ENCODE results near the gene CLCNKB.
"Not testable (repeated sequence)": the region's sequence is repeated elsewhere in the genome, so short reads cannot be mapped to it uniquely, and the experiment has no call there.

Gene CLCNKB

DNA sequence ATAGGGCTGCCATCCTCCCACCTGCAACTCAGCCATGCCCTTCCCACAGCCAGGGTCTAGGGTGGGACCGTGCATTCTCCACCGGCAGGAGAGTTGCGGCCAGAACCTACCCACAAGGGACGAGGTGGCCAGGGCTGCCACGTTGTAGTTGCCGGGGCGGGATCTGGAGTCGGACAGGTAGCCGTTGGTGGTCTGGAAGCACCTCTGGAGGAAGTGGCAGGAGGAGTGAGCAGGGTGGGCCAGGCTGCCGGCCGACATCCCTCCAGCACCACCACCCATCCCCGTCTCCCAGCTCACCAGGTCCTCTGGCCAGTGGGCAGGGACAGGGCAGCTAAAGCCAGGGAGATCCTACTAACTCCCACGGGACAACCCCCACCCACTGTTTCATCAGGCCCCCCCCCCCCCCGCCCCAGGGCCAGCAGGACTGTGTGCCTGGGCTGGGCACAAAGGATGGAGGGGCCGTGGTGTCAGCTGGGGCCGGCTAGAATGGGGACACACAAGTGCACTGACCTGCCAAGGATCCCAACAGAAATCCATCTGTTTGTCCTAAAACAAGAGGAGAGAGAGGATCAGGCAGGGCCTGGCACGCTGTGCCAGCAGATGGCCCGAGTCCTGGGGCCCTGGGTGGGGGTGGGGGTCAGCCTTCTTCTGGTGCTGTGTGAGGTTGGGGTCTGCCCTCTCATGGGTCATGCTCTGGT lies 18.6 kb downstream of the CLCNKB start:
- DNase-seq = not testable (repeated sequence)

DNA sequence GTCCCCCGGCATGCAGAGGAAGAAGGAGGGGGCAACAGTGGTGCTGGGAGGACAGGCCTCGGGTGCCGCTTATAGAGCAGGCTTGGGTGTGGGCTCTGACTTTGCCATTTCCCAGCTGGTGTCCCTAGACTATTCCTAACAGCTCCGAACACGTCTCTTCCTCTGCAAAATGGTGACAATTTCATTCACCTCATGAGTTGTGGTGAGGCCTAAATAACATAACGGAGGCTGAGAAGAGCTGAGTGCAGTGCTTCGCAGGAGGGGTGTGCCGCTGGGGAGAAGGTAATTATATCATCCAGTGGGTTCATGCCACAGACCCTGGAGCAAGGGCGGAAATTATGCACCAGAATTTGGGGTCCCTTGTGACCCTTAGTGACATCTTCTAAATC lies 19.1 kb downstream of the CLCNKB start:
- DNase-seq = not testable (repeated sequence)

DNA sequence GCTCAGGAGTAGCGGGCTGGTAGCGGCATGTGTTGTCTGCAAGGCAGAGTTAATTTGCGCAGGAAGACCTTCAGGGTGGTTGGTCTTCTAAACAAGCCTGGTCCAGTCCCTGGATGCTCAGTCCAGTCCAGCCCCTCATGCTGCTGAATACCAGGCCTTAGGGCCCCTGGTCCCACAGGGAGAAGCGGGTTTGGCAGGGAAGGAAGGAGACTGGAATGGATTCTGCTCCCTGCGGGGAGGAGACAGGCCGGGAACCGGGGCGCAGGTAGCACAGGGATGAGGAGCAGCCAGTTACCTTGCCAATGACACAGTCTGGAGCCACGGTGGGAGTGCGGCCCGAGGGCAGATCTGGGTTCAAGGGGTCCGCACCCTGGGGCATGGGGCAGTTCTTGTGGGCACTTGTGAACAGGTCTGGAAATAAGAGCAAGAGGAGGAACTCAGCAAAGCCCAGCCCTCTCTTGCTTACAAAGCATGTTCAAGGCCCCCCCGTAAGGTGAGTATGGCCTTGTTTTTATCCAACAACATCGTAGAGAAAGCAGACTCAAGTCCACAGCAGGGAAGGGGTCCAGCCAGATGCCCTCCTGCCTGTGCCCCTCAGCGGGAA lies 19.7 kb downstream of the CLCNKB start:
- no peak for DNase-seq

DNA sequence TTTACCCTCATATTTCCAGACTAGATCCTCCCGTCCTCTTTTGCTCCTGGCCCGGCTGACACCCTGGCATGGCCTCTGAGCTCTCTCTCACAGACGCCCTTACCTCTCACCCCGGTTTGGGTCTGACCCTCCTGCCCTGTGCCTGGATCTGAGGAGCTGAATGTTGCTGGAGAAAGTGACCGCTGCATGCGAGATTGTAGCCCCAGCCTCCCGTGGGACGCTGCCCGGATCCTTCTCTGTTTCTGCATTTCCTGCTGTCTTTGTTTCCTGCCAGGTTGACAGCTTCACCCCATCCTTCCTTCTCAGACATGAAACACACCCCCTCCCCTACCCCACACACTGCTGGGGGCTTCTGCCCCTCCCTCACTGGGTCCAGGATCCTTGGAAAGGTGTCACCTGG lies 20.3 kb downstream of the CLCNKB start:
- no peak for DNase-seq

DNA sequence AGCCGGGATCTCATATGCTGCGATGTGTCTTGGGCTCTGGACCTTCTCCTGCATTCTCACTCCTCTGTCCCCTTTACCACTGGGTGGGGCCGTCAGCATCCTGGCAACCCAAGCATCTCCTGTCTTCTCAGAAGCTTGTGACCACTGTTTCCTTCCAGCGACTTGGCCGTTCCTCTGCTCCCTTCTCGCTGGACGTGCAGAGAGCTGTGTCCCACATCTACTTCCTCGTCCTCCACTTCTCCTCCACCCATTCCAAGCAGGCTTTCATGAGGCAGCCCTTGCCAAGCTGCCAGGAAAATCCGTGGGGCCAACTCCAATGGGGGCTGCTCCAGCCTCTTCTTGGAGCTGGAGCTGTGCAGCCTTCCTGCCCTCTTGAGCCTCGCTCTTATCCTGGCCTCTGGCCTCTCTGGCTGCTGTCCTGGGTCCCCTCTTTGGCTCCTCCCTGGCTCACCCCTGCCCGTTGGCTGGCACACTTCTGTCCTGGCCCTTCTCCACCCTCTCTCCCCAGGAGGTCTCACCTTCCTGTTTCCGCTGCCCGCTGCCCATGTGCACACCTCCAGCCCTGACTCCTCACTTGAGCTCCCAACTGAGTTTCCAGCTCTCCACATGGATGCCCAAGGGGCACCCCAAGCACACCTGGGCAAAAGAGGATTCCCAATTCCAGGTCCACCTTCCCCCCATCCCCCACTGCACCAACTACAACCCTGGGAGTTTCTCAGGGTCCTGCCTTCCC lies 21.1 kb downstream of the CLCNKB start:
- DNase-seq = no peak

DNA sequence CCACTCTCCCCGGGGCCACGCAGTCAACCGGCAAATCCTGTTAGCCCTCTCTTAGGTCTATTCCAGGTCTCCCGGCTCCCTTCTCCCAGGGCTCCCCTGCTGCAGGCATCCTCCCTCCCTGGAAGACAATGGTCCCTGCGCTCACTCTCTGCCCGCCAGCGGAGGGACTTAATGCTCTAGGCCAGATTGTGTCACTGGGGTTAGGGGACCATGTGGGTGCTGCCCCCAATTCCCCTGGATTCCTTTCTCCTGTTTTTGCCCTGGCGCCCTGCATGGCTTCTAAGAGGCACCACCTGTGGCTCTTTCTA lies 21.6 kb downstream of the CLCNKB start:
- no peak for DNase-seq

DNA sequence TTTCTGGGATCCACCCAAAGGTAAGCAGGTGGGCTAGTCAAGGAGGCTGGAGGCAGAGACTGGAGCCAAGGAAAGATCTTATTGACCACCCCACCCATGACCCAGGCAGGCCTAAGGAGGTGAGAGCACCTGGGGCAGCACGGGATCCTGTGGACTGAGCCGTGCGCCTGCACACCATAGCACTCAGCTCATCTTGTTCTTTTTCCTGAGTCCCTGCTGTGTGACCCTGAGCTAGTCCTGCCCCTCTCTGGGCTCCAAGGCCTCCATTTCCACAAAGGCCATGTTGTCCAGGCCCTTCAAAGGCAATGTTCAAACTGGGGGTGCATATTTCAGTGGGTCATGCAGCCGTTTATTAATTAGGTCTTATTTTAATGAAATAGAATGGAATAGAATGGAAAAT lies 22.7 kb downstream of the CLCNKB start:
- DNase-seq = no peak

DNA sequence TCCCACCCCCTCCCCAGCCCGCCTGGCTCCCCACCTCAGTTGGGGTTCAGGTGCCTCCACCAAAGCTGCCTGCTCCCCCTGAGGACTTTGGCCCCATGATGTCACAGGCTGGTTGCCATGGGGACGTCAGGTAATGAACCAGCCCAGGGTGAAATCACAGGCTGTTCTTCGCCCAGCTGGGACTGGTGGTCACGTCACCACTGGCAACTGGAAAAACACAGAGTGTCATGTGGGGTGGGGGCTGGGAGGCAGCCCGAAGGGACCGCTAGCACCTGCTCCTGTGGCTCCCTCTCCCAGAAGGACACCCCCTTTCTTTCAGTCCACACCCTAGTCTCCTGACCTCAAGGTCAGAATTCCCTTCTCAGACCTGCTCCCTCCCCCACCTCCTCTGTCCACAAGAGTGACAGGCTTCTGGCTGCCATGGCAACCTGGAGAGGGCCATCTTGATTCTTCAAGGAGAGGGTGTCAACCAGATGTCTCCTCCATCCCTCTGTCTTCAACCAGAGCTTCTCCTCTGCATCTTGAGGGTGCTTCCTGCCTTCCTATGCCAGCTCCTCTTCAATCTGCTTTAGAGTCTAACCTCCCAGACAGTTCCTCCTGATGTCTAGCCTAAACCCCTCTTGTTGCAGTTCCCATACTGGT lies 23.7 kb downstream of the CLCNKB start:
- DNase-seq = no peak

DNA sequence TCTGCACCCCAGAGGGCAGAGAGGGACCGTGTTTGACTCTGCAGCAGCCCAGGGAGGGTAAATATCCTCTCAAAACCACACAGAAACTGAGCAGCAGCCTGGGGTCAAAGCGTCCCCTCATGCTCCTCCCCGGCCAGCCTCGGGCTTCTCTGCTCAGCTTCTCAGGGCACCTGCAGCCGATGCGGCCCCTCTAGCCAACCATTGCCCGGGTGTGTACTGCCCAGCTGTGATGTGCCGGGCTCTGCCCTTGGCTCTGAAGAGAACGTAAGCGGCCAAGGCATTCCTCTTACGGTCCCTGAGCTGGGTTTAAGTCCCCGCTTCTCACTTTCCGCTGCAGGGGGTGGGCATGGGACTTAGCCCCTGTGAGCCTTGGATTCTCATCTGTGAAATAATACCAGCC lies 24.4 kb downstream of the CLCNKB start:
- no peak for DNase-seq

DNA sequence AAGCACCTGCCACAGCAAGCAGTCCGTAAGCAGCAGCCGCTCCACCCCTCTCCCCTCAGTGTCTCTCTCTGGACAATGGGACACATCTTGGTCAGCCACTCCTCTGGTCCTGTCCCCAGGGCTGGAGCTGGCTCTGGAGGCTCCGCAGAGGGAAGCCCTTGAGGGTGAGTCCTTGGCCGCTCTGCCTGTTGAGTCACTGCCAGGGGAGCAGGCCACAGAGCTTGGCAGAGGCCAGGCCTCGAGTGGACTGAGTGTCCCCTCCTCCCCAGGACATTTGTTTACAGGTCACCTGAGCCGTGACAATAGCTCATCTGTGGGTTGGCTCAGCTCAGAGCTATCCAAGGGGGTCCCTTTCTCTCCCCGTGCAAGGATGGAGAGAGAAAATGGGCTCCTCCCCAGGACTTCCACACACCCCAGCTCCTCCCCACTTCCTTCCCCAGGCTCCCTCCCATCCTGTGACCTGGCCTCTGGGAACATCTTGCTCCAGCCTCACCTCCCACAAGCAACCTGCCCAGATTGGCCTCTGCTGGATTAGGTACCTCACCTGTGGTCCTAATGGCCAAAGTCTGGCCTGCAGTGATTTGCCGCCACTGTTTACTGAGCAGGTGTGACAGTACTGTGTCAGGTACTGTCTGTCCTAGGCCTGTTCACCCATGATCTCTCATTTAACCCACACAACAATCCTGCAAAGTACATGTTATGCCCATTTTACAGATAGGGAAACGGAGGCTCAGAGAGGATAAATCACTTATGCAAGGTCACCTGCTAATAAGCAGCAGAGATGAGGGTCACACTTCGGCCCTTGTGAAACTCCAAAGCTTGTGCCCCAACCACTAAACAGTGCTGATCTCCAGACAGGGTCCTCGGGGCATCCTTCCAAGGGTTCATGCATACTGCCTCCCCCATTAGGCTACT lies 25.0 kb downstream of the CLCNKB start:
- DNase-seq = no peak

DNA sequence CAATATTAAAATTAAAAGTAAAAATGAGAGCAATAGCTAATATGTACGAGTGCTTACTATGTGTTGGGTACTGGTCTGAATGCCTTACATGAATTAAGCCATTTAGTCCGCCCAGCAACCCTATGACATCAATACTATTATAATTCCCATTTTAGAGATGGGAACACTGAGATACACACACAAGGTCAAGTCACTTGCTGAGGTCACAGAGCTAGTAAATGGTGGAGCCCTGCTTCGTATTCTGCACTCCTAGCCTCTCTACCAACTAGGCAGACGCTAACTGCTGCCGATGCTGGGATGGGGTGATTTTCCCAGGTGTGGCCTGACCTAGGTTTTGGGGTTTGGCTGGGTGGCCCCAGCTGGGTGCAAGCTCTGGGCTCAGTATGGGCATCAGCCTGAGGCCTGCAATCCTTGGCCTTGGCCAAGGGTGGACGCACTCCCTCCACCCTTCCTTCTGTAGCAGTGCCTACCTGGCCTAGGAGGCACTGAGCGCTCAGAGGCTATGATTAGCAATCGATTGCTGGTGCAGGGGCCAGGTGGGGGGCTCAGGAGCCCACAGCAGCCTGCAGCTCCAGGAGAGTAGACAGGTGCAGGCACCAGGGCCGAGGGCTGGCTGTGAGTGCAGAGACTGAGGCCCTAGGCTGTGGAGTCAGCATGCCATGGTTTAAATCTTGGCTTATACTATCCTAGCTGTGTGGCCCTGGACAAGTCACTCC lies 27.2 kb downstream of the CLCNKB start:
- DNase-seq = no peak

DNA sequence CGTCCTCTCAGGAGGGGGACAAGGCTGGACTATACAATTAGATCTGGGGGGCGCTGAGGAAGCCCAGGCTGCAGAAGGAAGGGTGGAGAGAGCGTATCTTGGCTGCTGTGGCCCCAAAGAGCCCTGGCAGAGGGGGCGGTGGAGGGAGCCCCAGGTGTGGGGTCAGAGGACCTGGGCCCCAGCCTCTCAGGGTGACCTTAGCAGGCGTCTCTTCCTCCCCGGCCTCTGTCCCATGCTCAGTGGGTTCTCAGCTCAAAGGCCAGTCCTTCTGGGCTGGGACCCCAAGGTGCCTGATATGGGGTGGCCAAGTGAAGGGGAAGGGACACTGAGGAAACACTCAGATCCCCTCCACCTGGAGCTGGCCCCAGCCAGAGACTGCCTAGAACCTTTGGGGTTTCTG lies 28.0 kb downstream of the CLCNKB start:
- DNase-seq = no peak

DNA sequence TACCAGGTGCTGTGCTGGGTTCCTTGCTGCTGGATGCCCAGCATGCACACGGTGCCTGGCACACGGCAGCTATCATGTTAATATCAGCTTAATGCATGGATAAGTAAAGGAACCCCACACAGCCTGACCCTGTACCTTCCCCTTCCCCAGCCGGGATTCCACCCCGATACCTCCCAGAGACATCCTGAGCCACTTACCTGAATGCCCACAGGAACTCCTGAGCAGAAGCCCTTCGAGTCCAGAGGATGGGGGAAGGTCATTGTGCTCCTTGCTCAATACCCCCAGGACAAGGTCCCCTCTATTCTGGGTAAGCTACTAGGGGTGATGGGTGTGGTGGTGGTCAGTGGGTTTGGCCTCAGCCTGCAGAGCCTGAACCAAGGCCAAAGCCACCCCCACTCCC lies 28.5 kb downstream of the CLCNKB start:
- DNase-seq = no peak

DNA sequence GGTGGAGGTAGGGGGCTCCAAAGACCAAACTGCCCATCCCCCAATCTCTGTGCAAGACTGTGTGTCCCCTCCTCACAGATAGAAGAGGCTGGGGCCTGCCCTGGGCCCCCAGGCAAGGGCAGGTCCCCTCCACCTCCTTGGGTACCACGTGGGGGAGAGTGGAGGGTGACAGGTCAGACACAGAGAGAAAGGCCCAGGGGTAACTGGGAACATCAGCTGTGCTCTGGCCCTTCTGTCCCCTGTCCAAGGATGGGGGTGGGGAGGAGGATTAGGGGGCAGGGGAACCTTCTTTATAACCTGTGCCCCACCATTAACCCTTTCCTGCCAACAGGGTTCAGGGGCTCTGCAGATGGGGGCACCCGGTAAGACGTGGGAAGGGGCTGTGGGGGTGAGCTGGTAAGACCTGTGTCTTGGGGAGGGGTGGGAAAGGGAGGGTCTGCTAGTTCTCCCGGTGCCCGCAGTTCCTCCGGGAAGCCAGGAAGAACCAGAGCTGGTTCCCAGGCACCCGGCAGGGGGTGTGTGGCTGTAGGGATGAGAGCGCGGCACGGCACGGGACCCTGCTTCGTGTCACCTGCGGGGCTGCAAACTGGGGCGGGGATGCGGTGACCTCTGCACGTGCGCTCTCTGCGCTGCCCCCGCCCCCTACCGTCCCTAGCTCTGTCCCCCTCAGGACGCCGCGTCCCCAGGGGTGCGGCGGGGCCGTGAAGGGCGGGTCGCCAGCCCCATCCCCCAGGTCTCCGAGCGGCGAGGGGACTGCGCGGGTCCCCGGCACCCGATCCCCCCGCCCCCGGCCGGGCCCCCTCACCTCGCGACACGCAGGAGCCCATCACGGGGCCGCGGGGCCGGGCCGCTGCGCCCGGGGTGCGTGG lies 29.3 kb downstream of the CLCNKB start:
- no peak for DNase-seq

DNA sequence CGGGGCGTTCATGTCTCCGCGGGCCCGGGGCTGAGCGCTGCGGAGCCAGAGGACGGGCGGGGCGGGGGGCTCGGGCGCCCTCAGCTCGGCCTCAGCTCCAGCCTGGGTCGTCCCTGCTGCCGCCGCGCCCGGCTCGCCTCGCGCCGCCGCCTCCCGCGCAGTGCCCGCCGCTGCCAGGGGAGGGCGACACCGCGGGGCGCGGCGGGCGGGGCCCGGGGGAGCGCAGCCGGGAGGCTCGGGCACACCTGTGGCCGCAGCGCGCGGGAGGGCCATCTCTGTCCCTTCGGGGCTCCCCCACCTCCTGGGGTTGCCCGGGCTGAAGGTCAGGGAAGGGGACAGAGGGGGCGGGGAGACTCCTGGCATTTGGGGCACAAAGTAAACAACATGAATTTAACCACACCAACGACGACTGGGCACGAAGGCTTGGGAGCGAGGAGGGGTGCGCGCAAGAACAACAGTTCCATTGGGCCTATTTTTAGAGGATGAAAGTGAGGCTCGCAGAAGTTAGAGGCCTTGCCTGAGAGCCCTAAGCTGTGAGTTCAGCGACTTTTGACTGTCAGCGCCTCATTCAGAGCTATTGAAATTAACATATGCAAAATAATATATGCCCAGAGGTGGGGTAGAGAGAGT lies 30.0 kb downstream of the CLCNKB start, which contains the start of gene FAM131C:
Gene FAM131C (minus strand): TSS at position 162 of the 630 bp plus-strand sequence. CDS start 209 bp downstream, outside the sequence.
- peak; percentile 51 for DNase-seq

DNA sequence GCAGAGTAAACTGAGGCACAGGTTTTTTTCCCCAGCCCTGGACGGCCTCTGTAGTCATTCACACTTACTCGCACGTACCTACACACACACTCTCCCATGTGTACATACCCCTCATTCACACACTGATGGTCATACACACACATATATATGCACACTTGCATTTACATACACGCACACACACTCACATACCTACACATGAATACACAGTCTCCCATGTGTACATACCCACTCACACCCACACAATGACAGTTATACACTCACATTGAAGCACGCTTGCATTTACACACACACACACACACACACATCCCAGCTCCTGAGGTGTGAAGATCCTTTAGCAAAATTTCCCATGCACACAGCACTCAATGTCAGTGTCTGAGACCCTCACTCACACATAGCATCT lies 30.6 kb downstream of the CLCNKB start:
- no peak for DNase-seq

DNA sequence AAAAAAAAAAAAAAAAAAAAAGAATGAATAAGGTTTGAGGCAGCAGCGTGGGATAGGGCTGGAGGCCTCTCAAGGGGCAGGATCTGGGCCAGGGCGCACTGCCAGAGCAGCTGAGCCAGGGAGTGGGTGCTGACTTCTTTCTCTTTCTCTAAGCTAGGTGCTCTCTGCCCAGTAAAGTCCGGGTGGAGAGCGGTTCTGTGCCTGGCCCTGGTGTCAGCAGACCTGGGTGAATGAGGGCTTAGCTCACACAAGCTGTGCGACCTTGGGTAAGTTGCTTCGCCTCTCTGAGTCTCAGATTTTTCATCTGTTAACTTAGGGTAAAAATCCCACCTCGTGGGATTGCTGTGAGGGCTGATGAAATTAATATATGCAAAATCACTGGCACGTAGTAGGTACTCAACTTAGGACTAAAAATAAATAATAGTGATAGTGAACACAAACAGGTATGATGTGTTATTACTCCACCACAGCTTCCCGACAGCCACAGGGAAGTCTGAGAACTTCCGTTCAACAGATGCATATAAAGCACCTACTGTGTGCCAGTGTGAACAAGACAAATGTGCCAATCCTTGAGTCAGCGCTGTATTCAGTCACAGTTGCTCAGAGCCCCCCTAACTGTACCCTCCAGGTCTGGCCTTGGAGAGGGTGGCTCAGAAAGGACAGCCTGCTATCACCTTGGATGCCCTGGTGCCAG lies 31.9 kb downstream of the CLCNKB start:
- DNase-seq = no peak

DNA sequence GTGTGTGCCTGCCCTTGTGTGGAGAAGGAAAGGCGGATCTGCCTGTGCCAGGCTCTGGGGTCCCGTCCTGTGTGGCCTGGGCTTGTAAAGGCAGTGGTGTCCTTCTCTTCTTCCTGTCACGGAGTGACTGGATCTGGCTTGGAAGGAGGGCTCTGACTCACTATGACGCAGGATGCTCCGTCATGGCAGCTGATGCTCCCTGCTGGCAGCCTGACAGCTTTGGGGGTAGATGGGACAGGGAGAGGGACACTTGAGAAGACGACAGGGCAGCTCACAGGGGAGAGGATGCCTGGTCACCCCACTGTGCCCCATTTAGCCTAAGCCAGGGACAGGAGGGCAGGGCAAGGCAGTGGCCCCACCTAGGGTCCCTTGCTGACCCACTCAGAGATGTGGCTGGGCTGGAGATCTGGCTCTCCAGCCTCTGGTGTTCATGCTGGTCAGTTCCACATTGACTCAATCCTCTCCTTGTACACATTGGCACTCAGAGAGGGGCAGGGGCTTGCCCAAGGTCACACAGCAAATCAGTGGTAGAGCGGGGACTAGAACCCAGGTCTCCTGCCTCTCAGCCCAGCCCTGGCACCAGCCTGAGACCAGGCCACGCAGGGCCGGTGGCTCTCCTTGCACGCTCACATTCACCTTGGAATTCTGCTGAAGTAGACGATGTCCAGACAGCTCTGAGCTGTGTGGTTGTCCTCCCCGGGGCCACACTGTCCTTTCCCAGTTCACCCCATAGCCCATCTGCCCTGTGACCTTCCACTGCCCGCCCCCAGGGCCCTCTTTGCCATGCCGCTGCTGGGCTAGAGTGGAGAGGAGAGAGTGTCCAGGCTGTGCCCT lies 32.7 kb downstream of the CLCNKB start:
- no peak for DNase-seq

DNA sequence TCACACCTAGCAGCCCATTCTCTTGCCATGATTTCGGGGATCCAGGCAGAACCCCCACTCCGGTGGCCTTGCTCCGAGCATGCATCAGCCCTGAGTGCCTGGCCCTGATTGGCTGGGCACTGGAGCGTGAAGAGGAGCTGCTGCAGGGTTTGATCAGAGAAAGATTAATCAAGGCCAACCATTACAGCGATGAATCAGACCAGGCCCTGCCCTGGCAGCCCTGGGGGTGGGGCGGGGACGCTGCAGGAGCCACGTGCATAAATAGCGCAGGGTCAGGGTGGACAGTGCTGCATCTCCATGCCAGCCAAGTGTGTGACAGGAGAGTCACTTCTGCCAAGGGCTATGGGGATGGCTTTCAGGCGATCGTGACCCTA lies 33.3 kb downstream of the CLCNKB start:
- no peak for DNase-seq

All from activated CD4-positive, CD25-positive, alpha-beta regulatory T cell treated with anti-CD3 and anti-CD28 coated beads, Interleukin-2, amount 50 U/mL, for 72 hours (primary cell).